GM19395 (cell line): Measurements from ENCODE around the gene VTI1A.

Experiments
- ATAC-seq: cut with Tn5 transposase; IDR thresholded peaks from one replicate; pipeline ENCODE4 v1.9.1; 2021; ENCODE audit warnings: mild to moderate bottlenecking, moderate library complexity; ENCODE audit not compliant: unreplicated experiment

Gene VTI1A

GRCh38 chr10:112769611-112770370 is 322.8 kb downstream of the VTI1A start:
- ATAC-seq, result no peak

DNA sequence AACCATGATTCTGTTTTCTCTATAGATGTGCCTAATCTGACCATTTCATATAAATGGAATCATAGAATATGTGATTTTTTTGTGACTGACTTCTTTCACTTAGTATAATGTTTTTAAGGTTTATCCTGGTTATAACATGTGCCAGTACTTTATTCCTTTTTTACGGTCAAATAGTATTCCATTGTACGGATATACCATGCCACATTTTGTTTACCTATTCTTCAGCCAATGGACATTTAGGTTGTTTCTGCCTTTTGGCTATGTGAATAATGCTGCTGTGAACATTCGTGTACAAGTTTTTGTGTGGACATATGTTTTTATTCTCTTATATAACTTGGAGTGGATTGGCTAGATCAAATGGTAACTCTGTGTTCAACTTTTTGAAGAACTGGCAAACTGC is 324.7 kb downstream of the VTI1A start:
- no peak for ATAC-seq

DNA sequence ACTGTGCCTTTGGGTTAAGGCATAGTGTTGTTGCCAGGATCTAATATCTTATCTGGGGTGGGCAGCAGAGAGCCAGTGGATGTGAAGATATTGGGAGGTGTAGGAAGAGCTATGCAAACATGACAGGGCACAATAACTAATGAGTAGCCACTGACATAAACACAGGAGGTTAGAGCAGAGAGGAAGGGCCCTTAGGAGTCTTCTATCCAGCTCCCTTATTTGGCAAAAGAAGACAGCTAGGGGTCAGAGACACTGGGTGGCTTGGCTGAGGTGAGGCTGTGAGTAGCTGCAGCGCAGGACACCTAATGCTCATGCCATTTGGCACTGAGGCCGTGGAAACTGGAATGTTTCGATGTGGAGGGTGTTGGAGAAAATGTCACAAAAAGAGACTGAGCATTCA is 326.8 kb downstream of the VTI1A start:
- no peak for ATAC-seq

DNA sequence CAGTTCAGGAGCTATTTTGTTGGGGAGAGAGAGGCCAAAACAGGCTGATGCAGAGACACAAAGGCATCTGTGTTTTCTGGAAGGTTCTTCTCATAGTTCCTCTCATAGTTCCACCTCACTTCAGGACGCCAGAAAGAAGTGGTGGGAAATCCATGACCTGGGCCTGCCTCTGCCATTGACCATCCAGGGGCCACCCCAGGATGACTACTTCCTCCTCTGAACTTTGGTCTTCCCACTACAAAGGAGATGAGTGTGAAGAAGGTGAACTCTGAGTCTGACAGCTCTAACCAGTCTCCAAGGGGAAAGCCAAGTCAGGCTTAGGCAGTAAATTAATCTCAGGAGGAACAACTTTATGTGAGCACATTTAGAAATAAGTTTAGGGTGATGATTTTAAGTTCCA is 327.2 kb downstream of the VTI1A start:
- ATAC-seq, result no peak

DNA sequence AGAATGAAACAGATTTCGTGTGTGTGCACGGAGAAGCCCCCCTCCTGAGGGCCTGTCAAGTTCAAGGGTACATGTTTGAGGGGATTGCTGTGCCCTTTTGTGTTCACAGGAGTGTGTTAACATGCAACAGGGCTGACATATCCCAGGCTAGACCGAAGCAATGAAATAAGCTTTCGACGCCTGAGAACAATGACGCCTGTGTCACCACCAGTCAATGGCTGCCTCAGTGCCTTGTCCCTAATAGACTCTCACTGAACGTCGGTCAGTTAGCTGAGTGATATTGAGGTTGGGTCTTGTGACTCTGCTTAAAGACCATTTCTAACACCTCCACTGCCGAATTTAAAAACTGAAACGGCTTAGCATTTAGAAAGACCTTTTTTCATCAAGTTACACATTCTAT is 327.8 kb downstream of the VTI1A start:
- no peak for ATAC-seq

DNA sequence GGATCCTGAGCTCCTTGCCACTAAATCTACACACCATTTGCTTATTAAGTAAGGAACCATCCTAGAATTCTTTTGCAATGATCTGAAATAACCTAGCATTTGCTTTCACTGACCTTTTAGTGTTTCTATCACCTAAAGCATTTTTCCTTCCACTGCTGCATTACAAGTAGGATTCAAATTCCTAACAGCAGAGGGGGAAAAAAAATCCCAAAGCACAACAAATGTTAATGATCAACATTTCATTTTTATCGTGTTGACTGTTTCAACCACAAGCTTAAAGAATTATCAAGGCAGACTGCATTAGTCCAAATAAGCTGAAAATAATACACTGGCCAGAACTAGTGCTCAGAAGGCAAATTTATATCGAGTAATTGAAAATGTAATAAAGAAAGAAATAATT is 328.4 kb downstream of the VTI1A start:
- no peak for ATAC-seq

DNA sequence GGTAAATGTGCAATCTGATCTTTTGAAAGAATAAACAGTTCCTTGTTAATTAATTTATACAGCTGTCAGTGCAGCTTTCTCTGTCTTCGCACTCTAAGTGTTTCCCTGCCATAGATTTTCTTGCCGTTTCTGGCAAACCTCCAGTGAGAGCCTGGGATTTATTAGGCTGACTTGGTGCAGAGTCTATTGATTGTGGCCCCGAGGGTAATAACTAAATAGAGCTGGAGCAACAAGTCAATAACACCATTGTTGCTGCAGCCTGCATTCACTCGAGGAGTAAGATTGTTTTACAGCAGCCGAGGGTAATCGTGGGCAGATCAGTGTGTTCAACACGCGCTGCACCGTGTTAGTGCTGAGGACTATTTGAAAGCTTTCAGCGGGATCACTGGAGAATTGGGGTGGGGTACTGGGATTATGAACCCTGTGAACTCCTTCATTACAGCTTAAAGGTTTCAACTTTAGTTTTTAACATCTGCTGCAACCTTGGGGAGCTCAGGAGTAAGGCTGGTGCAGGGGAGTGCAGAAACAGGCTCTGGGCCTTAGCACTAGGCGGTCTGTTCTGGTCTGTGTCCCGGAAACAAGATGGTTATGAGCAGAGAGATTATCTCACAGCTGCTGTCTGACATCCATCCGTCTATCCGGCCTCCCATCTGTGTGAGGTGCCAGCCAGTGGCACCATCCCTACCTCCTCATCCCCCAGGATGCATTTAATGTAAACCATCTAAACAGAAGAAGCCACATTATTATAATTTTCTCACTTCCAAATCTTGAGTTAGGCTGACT is 329.1 kb downstream of the VTI1A start:
- no peak for ATAC-seq

DNA sequence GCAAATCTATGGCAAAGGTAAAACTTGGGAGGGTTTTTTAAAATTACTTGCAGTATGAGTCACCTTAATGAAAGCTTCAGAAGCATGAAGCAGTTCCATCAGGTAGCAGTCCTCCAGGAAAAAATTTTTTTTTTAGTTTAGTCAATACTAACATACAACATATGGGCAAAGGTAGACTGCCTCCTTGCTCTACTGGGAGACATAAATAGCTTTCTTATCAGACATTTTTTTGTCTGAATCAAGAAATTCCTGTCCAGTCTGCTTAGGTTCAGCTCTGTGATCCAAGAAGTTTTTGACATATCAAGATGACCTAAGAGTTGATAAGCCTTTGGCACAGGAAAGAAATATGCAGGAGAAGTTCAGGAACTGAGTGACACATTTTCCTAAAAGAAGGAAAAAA is 331.6 kb downstream of the VTI1A start:
- no peak for ATAC-seq

- no peak for ATAC-seq
Measured at GRCh38 chr10:112779025-112779770, 332.2 kb downstream of the VTI1A start.

DNA sequence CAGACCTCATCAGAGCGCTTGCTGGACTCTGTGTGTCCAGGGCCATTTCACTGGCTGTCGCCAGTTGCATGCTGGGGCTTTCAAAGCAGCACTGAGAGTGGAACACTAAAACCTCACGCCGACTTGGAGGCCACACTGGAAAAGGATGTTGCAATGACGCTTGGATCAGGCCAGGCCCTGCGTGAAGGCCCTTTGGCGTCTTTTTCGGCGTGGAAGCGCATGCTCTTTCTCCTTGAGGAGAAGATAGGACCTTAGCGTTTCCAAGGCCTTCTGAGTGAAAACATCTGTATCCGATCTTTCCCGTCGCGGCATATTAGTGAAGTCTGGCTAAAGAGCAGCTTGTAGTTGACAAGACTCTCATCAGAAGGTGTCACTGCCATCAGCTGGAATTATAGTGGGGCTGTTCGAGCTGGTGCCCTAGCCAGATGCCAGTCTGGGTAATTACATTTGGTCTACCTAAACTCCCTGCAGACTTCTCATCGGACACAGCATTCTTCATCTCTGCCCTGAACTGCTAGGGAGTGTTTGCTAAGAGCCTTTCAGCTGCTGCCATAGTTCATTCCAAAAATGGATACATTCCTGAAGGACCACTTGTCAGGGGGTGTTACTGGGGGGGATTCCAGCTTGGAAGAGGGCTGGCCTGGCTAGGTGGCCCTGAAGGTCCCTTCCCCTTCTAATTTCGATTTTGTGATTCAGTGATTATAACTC is 335.3 kb downstream of the VTI1A start:
- no peak for ATAC-seq

DNA sequence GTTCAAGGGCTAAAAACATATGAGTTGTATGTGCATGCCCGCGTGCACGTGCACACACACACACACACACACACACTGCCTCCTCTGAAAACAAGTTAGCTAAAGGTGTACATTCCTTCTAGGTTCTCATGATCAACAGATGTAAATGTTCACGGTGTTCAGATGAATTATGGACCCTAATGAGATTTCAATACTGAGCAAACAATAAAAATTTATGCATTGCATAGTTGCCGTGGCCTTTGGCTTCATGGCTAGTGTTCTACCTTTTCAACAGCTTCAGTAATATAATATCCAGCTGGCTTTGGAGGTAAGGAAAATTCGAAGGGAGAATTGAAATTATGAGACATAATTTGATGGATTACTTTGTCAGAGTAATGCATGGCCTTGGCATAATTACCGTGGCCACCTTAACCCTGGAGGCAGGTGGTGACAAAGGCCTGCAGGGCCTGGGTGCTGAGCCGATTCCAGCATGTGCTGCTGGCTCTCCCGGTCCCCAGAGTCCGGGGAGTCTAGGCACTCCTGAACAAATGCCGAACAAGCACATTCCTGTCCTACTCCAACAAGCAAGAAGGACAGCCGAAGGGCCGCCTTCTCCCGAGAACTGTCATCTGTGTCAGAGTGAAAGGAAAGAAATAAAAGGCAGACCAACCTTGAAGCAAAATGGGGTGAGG is 336.5 kb downstream of the VTI1A start:
- no peak for ATAC-seq

- ATAC-seq, result no peak
Measured at GRCh38 chr10:112784022-112784461, 337.0 kb downstream of the VTI1A start.

DNA sequence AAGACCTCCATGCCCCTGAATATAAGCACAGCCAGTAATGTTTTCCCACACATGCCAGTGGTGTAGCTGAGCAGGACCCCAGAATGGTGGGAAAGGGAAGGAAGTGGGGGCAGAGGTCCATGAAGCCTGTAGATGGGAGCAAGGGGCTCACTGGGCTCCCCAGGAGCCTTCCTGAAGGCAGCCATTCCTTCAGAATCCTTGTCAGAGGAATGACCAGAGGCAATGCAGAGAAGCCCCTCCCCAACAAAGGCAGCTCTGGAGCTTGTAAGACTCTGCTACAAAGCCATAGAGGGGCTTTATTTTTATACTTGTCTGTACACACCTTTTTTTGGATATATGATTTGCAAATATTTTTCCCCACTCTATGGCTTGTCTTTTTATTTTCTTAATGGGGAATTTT is 338.1 kb downstream of the VTI1A start:
- no peak for ATAC-seq

DNA sequence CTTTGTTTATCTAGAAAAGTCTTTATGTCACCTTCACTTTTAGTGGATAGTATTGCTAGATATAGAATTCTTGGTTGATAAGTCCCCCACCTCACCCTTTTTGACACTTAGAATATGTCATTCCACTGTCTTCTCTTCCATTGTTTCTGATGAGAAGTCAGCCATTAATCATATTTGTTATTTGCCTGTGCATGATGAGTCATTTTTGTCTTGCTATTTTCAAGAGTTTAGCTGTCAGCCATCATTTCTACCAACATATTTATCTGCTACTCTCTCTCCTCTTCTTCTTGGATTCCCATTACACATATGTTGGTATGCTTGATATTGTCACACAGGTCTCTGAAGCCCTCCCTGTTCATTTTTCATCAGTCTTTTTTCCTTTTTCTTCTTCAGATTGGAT is 342.2 kb downstream of the VTI1A start:
- ATAC-seq, result no peak

GRCh38 chr10:112790030-112790429 is 343.0 kb downstream of the VTI1A start:
- no peak for ATAC-seq

DNA sequence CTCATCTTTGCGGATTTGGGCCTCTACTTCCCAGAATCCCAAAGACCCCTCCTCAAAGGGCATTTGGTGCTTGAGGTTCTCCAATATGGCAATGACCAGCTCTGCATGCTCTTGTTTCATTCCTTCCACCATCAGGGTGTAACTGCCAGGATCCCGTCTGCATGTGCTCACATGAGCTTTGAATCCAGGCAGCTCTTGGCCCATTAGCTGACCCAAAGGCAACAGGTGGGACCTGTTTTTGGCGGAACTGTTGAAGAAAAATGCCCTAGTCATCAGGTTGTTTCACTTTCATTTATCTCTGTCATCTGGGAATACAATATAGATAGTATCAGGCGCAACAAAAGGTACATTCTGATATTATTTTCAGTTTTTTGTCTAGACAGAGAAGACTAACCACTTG is 343.9 kb downstream of the VTI1A start:
- ATAC-seq, result no peak

DNA sequence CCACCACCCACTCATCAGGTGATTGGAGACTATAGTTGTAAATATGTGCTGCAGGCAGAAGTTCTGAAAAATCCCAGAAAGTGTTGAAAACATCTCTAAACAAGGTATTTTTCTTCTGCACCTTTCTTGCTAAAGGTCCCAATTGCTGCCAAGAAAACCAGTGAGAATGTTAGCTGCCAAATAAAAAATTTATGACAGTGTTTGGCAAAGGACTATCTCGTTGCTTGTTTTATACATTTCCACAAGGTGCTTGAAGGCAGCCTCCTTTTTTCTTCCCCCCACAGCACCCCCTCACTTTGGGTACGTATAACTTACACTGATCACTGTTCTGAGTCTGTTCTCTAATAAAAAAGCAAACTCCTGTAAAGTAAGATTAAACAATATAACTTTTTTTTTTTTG is 344.4 kb downstream of the VTI1A start:
- ATAC-seq, result no peak

GRCh38 chr10:112792487-112793201 is 345.6 kb downstream of the VTI1A start:
- no peak for ATAC-seq

GRCh38 chr10:112793202-112793921 is 346.3 kb downstream of the VTI1A start:
- ATAC-seq, result no peak
